AG09319 (cell line): ENCODE measurements around the gene RAB28.

Experiments
- DNase-seq: peaks from one replicate; pipeline ENCODE4 v3.0.0-alpha.2; 2010; ENCODE audit warnings: low read depth; ENCODE audit errors: extremely low read depth
- TF ChIP-seq, protein P1 (sequence below): IDR thresholded peaks from 2 replicates; pipeline ENCODE4 v1.5.1; 2011; ENCODE audit warnings: low read depth, mild to moderate bottlenecking, inconsistent platforms, low read length, moderate library complexity

The RAB28 gene

DNA sequence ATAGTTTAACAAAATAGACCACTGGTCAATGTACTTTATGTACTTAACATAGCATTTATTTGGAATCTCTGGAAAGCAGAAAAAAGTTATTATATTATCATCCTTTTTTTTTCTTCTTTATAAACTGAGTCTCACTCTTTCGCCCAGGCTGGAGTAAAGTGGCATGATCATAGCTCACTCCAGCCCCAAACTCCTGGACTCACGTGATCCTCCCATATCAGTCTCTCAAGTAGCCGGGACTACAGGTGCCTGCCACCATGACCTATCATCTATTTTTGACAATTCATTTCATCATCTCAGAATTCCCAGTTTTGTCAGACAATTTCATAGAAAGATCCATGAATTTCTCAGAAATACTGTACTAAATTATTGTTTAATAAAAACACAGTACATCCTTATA is 12.7 kb downstream of the RAB28 start:
- DNase-seq: no peak
- TF ChIP-seq, protein P1, sequence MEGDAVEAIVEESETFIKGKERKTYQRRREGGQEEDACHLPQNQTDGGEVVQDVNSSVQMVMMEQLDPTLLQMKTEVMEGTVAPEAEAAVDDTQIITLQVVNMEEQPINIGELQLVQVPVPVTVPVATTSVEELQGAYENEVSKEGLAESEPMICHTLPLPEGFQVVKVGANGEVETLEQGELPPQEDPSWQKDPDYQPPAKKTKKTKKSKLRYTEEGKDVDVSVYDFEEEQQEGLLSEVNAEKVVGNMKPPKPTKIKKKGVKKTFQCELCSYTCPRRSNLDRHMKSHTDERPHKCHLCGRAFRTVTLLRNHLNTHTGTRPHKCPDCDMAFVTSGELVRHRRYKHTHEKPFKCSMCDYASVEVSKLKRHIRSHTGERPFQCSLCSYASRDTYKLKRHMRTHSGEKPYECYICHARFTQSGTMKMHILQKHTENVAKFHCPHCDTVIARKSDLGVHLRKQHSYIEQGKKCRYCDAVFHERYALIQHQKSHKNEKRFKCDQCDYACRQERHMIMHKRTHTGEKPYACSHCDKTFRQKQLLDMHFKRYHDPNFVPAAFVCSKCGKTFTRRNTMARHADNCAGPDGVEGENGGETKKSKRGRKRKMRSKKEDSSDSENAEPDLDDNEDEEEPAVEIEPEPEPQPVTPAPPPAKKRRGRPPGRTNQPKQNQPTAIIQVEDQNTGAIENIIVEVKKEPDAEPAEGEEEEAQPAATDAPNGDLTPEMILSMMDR: no peak

DNA sequence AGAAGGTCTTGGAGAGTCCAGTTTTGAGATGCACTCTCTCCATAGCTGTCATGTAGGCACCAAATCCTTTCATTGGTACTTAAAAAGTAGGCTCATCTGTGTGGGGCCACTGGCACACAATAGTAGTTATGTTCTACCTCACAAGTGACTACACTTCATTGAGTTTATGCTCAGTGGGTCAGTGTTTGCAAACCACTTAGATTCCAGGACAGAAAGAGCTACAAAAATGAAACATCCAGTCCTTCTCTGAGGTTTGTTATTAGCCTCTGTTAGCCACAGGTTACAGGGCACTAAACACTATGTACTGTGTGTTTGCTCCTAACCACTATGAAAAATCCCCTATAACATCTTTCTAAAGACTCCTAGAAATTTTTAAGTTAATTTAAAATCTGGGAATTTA is 13.8 kb downstream of the RAB28 start:
- no peak for DNase-seq
- TF ChIP-seq, protein P1: no peak

DNA sequence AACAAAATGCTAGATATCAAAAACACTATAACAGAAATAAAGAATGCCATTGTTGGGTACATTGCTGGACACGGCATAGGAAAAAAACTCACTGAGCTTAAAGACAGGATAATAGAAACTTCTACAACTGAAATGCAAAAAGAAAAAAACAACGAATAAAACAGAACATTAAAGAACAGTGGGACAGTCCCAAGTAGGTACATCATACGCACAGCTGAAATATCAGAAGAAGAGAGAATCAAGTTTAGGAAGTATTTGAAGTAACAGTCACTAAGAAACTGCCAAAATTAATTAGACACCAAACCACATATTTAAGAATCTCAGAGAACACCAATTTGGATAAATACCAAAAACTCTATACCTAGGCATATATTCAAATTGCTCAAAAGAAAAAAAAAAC is 19.2 kb downstream of the RAB28 start:
- TF ChIP-seq, protein P1: no peak
- no peak for DNase-seq

DNA sequence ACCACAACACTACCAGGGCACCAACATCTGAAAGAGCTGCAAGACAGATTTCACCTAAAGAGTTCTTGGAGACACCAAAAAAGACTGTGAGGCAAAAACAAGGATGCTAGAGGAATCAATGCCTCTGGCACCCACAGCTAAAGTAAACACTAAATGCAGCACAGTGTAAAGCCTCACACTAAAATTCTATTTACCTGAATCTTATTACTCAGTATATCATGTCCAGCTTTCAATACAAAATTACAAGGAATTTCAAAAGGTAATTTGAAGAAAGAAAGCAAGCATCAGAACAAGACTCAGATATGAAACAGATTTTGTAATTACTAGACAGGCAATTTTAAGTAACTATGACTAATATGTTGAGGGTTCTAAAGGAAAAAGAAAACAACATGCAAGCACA is 19.6 kb downstream of the RAB28 start:
- TF ChIP-seq, protein P1: no peak
- no peak for DNase-seq

DNA sequence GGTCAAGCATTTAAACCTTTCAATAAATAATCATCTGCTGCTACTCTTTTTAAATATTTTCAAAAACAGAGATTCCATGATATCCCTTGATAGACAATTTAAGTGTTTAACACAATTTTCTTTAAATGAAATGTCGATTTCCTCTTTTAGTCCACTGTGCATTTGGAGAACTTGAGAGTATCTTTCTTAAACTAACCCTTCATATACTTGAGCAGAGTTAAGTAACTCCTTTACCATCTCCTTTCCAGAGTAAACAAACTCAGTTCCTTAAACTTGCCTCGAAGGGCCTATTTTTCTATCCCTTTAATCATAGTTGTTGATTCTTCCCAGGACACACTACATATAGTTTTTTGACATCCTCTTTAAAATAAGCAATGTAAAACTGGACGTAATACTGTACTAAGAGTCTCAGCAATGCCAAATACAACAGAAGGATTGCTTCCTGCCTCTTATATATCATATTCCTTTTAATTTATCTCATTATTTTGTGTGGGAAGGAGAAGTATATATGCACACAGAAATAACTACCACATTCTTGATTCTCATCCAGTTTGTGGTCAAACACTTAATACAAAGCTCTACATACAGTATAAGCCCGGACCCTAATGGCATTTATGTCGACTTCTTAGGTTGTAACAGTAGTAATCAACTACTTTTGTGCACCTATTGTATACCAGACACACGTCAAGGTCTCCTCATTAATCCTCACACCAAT is 22.8 kb downstream of the RAB28 start:
- TF ChIP-seq, protein P1: no peak; the same call in 1 of the 2 replicates

DNA sequence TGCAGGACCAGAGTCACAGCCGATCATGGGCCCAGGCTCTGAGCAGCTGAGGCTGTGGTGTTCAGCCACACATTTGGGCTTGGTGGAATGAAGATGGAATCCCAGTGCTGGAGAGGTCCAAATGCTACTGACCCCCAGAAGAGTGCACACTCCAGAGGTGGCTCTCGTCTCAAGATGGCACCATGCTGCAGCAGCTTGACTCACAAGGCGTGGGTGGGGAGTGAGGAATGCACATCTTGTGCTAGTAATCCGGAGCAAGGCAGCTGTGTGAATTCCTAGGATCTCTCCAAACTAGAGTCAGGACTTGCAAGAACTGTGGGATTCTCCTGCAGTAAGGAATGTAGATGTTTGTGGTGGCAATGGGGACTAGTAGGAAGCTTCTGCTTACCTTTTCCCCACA is 28.7 kb downstream of the RAB28 start:
- TF ChIP-seq, protein P1: no peak
- no peak for DNase-seq

More for the DNA sequence above, 22.8 kb downstream of the RAB28 start:
- DNase-seq: no peak

DNA sequence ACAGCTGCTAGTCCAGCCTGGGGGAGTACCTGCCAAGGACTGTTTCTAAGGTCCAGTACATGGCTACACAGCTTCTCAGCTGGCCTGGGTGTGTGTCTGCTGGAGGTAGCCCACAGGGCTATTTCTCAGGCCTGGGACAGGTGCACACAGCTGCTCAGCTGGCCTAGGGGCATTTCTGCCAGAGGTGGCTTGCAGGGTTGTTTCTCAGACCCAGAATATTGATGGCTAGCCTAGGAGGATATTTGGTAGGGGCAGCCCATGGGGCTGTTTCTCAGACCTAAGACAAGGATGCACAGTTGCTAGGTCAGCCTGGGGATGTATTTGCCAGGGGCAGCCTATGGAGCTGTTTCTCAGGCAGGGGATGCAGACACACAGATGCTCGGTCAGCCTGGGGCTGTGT is 29.4 kb downstream of the RAB28 start:
- DNase-seq: no peak
- TF ChIP-seq, protein P1: no peak
